GM18951 (cell line): Measurements from ENCODE around the gene LAMA1.
"Not testable (repeated sequence)": the region's sequence is repeated elsewhere in the genome, so short reads cannot be mapped to it uniquely, and the experiment has no call there.

Experiments used
- POLR2A ChIP-seq: IDR thresholded peaks from 4 replicates; pipeline ENCODE4 v1.6.1; 2011; ENCODE audit warnings: mild to moderate bottlenecking; ENCODE audit not compliant: insufficient read length, insufficient read depth; ENCODE audit errors: extremely low read depth
- in situ Hi-C: fragments of 300-500 bp; cut with MboI; formaldehyde crosslinking; loops from one replicate; pipeline ENCODE4 v1.12.0; 2022; ENCODE audit warnings: low sequenced_read_pairs, mixed read lengths, inconsistent platforms; ENCODE audit not compliant: unreplicated experiment

Gene LAMA1, protein sequence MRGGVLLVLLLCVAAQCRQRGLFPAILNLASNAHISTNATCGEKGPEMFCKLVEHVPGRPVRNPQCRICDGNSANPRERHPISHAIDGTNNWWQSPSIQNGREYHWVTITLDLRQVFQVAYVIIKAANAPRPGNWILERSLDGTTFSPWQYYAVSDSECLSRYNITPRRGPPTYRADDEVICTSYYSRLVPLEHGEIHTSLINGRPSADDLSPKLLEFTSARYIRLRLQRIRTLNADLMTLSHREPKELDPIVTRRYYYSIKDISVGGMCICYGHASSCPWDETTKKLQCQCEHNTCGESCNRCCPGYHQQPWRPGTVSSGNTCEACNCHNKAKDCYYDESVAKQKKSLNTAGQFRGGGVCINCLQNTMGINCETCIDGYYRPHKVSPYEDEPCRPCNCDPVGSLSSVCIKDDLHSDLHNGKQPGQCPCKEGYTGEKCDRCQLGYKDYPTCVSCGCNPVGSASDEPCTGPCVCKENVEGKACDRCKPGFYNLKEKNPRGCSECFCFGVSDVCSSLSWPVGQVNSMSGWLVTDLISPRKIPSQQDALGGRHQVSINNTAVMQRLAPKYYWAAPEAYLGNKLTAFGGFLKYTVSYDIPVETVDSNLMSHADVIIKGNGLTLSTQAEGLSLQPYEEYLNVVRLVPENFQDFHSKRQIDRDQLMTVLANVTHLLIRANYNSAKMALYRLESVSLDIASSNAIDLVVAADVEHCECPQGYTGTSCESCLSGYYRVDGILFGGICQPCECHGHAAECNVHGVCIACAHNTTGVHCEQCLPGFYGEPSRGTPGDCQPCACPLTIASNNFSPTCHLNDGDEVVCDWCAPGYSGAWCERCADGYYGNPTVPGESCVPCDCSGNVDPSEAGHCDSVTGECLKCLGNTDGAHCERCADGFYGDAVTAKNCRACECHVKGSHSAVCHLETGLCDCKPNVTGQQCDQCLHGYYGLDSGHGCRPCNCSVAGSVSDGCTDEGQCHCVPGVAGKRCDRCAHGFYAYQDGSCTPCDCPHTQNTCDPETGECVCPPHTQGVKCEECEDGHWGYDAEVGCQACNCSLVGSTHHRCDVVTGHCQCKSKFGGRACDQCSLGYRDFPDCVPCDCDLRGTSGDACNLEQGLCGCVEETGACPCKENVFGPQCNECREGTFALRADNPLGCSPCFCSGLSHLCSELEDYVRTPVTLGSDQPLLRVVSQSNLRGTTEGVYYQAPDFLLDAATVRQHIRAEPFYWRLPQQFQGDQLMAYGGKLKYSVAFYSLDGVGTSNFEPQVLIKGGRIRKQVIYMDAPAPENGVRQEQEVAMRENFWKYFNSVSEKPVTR (N-terminal part only)

DNA sequence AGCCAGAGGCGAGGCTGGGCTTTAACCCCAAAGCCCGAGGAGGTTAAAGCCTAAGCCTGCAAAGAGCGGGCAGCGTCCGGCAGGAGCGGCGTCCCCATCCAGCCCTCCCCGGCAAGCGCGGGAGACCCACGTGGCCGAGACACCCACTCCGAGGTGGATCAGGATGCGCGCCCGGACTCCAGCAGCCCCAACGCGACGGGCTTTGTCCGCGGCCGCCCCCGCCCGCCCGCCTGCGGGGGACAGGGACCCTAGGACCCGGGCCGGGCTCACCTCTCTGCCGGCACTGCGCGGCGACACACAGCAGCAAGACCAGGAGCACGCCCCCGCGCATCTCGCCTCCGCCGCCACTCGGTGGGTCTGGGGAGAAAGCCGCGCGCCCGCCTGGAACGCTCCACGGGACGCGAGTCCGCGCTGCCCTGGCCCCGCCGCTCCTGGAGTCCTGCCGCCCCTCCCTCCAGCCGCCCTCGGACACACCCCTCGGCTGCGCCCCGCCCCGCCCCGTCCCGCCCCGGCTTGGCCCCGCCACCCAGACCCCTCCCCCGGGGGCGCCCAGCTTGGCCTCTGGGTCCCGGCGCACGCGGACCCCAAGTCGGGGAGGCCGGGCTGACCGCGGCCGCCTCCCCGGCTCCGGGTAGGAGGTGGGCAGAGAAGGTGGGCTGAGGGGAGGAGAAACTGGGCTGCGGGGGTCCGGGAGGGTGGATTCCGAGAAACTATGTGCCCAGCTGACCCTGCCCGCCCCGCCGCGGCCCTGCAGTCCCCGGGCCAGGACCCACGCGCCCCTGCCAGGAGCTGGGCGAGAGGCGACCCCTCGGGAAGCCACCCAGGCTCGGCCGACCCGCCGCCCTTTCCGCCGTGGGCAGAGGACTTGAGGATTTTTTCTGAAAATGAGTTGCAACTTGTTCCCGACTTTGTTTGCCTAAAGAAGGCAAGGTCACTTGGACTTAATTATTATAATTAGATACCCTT is at the start of gene LAMA1:
LAMA1 (minus strand) TSS at position 408 of the 966 bp plus-strand sequence; CDS start at position 331, 77 bp downstream.
- in situ Hi-C loops = no loop called here
- TF ChIP-seq POLR2A = no peak

DNA sequence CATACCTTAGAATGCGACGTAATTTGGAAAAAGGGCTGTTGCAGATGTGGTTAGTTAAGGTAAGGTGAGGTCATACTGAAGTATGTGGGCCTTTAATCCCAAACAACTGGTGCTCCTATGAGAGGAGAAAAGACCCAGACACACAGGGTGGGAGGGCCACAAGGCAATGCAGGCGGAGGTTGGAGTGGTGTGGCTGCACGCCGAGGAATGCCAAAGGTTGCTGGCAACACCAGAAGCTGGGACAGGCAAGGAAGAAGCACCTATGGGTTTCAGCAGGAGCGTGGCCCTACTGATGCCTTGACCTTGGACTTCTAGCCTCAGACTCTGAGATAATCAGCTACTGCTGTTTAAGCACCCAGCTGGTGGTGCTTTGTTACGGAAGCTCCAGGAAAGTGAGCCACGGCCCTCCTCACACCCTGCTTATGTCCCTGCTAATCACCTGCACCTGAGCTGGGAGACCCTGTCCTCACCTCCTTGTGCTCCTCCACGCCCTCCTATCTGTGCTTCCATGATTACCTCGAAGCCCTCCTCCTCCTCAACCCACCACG is 48.3 kb upstream of the LAMA1 start:
- in situ Hi-C loops = no loop called here
- no peak for TF ChIP-seq POLR2A

DNA sequence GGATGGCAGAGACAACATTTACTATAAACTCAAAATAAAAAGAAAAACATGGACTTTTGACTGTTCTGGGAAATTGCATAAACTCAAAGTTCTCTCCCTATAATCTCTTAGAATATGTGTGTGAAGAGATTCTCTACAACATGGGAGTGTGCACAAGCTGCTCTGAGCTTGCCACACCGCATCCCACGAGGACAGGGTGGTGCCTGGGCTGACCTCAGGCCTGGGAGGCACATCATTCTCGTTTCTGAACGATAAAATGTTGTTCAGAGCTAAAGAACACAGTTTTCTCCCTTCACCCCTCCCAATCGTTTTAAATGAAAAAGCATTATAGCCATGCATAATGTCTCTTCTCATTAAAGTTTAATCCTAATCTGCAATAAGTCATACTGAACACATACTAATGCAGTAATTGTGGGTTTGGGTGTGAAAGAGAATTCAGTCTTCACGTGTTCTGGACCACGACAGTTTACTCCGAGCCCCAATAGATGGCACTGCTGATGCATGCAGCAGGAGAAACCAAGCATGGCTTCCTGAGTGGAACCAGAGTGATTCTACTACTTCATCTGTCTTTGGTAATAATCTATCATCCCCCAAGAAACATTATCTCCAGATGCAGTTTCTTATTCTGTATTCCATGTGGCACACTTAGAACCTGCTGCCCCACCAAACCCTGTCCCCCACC is 46.9 kb upstream of the LAMA1 start:
- TF ChIP-seq POLR2A = no peak
- in situ Hi-C loops = no loop called here

DNA sequence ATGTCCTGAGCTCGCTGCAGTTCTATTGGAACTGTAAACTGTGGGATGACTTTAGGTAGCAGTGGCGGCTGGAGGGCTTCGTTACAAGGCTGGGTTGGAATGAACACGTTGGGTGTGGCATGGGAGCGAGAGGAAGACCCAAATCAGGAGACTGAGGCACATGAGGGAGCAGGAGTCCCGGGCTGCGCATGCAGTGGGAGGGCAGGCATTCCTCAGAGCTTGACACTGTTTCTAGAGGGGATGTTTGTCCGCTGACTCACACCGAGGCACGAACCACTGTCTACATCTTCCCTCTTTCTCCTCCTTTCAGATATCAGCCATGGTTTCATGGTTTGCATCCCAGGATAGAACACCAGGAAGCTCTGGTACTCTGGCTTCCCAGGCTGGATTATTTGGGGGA is 40.6 kb upstream of the LAMA1 start:
- in situ Hi-C loops = no loop called here
- TF ChIP-seq POLR2A = no peak

DNA sequence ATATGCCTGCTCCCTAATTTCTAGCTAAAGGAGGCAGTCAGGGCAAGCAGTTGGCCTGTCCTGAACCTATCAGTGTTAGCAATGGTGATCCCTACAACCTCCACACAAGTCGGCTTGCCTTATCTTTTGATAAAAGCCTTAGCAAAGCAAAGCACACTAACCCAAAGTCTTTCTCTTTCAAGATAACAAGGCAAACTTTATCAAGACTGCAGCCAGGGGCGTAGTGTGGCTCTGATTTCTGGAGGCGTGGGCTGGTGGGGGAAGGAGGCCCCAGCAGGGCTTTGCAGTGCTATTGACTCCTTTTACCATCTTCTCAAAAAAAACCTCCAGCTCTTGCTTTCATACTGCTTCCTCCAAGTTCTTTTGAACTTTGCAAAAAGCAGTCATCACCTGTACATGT is 40.2 kb upstream of the LAMA1 start:
- in situ Hi-C loops = no loop called here
- no peak for TF ChIP-seq POLR2A

DNA sequence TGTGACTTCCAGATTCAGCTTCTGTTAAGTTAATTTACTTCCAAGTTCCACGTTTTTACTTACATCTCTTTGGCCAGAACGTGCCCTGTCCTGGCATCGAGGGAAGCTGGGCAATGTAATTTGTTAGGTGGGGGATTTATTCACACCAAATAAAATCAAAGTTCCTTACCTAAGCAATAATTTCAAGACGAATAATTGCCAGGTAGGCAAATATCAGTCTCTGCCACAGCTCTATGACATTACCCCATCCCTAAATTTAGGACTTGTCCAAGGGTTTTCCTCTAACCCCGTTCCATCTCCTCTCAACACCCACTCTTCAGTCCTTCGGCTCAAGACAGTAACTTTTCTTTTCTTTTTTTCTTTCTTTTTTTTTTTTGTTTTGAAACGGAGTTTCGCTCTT is 38.3 kb upstream of the LAMA1 start:
- TF ChIP-seq POLR2A = no peak
- in situ Hi-C loops = no loop called here

DNA sequence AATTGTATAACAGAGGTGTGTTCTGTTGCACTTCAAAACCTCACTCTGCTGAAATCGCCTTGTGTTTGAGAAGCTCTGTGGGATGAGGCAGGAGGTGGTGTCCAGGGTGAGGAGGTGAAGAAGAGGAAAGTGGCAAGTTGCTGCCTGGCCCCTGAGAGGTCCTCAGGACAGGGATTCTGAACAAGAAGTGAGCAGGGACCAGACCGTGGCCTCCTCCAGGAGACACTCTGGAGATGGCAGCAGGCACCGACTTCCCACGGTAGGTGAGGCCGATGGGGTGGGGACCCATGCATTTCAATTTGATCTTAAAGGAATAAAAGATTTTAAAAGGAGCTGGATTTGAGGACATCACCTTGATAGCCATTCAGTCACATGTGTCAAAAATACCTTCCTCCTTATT is 37.5 kb upstream of the LAMA1 start:
- TF ChIP-seq POLR2A = no peak
- in situ Hi-C loops = no loop called here

DNA sequence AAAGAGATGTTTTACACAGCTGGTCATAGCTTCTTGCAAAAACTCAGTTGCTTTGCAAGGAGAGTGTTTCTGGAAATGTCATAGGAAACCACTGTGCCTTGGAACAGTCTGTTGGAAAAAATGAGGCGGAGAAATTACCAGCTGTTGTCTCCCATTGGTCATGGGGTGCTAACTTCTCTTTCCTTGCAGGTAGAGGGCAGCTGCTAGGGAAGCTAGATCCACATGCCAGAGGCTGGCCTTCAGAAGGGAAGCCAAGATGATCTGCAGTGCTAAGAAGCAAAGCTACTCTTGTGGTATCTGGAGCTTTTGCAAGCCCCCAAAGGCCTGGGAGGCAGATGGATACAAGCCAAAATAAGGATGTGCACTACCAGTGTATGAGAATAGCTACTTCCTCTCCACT is 34.8 kb upstream of the LAMA1 start:
- in situ Hi-C loops = no loop called here
- TF ChIP-seq POLR2A = no peak

DNA sequence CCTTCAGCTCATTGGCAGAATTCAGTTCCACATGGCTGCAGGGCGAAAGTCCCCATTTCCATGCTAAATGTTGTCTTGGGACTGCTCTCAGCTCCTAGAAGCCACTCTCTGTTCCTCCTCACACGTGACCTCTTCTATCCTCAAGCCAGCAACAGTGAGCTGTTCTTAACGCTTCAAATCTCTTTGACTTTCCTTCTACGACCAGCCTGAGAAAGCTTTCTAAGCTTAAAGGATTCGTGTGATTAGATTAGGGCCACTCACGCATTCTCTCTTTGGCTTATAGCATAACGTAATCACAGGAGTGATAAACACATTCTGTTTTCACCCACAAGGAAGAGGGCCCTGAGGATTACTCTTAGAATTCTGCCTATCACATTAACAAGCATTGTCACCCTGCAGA is 29.8 kb upstream of the LAMA1 start:
- no peak for TF ChIP-seq POLR2A
- in situ Hi-C loops = no loop called here

DNA sequence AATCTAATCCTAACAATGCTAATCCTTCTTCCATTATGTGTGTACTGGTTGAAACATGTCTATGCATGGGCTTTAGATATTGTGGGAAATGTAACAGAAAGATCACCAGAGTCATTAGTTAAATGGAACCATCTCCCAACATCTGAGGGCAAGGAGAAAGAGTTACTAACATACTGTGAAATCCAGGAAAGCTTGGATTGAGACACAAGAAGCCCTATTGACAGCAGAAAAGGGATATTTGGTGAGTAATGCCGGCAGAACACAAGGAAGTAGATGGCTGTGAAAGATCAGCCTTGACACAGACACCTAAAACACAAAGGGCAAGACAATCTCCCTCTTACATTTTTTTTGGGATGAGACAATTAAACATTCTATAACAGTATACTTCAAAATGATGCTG is 28.5 kb upstream of the LAMA1 start:
- TF ChIP-seq POLR2A = no peak
- in situ Hi-C loops = no loop called here

DNA sequence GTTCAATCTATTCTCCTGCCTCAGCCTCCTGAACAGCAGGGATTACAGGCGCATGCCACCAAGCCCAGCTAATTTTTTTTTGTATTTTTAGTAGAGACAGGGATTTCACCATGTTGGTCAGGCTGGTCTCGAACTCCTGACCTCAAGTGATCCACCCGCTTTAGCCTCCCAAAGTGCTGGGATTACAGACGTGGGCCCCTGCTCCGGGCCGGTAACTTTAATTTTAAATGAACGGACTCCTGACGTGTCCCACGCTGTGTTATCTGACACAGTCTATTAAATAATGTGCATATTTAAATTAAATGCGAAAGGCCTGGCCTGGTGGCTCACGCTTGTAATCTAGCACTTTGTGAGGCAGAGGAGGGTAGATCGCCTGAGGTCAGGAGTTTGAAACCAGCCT is 27.3 kb upstream of the LAMA1 start:
- in situ Hi-C loops = not testable (repeated sequence)

DNA sequence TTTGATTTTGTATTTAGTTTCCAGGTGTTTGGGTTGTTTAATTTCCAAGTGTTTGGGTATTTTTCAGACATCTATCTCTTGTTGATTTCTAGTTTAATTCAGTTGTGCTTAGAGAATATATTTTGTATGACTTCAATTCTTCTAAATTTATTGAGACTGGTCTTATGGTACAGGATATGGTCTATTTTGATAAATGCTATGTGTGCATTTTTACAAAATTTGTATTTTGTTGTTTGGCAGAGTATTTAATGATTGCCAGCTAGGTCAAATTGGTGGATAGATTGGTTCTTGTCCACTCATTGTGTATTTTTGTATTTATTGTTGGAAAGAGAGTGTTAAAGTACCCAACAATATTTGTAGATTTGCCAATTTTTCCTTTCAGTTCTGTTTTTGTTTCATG is 23.7 kb upstream of the LAMA1 start:
- in situ Hi-C loops = no loop called here
- TF ChIP-seq POLR2A = no peak

DNA sequence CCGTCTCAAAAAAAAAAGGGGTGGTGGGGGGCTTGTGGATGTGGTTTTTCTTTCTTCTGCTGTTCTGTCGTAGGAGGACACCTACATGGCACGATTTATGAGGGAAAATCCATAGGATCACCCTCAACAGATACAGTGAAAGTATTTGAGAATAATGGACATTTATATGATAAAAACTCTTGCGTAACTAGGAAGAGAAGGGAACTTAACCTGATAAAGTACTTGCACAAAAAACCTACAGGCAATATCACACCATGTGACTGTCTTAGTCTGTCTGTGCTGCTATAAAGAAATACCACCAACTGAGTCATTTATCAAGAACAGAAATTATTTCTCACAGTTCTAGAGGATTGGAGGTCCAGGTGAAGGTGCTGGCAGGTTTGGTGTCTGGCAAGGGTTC is 21.8 kb upstream of the LAMA1 start:
- in situ Hi-C loops = no loop called here
- no peak for TF ChIP-seq POLR2A
